Cardiac fibroblast (primary cell): ENCODE measurements around the gene SORBS2.

Source experiments
- DNase-seq, 2 donors: peaks; one replicate each; pipeline versions ENCODE4 v3.0.0 to v3.0.0-alpha.2; 2010; ENCODE audit warnings: low read depth in 2 of 2
- H3K4me3 ChIP-seq, 2 donors: replicated peaks in 1 of 2; 1 replicate in 1 of 2; 2 replicates in 1 of 2; pipeline ENCODE4 v1.5.1; 2011; ENCODE audit warnings: low read depth in 2 of 2, low read length in 2 of 2, mild to moderate bottlenecking in 2 of 2, moderate library complexity in 1 of 2
- TF ChIP-seq, protein P1 (sequence below): IDR thresholded peaks from one replicate; pipeline ENCODE4 v1.5.1; 2011; ENCODE audit warnings: low read depth, mild to moderate bottlenecking, low read length, inconsistent platforms

Gene SORBS2

DNA sequence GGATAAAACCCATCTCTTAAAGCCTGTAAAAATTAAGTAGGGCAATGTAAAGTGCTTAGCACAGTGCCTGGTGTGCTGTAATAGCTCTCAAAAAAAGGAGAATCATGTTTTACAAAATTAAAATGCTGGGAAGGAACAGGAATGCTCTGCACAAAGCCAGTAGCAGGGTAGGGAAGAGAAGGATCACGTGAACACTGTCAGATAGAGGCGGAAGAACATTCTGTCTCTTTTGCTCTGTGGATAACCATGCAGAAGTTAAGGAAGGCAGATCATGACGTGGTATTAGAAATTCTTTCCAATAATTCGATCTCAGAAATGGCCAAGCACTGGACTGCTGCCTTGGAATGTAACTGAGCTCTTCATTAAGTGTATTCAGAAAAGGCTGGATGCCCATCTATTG is 140.5 kb downstream of the SORBS2 start:
- TF ChIP-seq, protein P1, sequence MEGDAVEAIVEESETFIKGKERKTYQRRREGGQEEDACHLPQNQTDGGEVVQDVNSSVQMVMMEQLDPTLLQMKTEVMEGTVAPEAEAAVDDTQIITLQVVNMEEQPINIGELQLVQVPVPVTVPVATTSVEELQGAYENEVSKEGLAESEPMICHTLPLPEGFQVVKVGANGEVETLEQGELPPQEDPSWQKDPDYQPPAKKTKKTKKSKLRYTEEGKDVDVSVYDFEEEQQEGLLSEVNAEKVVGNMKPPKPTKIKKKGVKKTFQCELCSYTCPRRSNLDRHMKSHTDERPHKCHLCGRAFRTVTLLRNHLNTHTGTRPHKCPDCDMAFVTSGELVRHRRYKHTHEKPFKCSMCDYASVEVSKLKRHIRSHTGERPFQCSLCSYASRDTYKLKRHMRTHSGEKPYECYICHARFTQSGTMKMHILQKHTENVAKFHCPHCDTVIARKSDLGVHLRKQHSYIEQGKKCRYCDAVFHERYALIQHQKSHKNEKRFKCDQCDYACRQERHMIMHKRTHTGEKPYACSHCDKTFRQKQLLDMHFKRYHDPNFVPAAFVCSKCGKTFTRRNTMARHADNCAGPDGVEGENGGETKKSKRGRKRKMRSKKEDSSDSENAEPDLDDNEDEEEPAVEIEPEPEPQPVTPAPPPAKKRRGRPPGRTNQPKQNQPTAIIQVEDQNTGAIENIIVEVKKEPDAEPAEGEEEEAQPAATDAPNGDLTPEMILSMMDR = no peak
- no peak for DNase-seq
- no peak overlapping the region for H3K4me3 ChIP-seq

DNA sequence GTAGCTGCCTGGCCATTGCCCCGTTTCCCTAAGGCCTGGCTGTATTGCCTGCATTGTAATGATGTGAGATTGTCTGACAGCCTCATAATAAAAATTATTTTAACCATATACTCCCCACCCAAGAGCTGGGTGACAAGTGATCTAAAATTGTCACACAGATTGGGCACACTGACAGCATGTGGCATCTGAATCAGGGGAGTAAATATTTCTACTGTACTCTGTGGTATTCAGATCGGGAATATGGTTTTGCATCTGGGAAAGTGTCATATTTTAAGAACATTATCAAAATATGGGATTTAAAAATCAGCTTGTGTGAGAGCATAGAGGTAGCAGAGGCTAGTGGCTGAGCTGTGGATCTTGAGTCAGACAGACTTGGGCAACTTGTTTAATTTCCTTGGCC is 140.9 kb downstream of the SORBS2 start:
- DNase-seq = no peak
- TF ChIP-seq, protein P1 = no peak
- no peak overlapping the region for H3K4me3 ChIP-seq

DNA sequence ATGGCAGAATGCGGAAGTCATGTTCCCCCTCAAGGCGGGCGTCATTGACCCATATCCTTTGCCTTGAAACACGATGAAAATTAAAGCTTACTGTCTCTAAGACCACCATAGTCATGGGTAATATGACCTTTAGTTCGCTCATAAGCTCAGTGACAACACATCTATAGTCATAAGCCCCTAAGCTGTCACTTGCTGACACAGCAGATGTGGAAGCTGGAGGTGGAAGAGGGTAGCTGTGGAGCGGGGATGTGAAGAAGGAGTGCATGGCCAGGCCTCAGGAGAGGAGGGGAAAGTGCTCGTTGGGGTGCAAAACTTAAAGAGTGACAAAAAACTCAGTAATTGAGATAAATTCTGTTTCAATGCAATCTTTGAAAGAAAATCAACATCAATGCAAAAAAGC is 142.7 kb downstream of the SORBS2 start:
- no peak overlapping the region for H3K4me3 ChIP-seq
- TF ChIP-seq, protein P1 = no peak
- no peak for DNase-seq

DNA sequence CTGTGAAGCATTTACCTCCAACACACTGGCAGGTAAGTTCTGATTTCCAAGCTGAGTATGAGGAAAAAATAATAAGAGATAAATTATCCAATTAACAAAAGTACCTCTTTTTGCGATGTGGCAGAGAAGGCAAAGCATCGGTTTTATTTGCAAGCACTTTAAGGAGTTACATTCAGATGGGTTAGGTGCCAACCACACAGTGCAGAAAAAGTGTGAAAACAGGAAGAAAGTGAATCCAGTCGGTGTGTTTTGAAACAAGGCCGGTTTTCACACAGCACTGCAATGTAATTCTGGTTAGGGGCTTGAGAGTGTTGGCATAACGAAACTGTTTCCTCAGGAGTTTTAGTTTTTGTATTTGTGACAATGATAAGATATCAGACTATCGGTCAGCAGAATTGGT is 145.8 kb downstream of the SORBS2 start:
- TF ChIP-seq, protein P1 = no peak
- DNase-seq = no peak
- H3K4me3 ChIP-seq = no peak overlapping the region

DNA sequence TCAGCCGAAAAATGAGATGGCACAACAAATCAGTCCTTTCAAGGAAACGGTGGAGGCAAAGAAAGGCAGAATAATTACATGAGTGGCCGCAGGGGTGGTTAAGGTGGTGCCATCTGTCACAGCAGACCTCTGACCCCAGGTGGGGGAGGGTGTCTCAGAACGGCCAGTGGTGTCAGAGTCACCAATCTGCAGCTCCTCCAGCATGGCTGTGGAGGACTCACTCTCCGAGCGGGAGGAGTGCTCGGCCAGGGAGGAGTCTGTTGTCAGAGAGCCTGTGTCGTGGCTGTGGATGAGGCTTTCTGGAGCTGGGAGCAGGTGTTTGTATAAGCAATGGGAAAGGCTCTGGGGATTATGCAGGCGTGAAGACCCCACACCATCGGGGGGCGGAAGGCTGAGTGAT is 146.3 kb downstream of the SORBS2 start:
- no peak overlapping the region for H3K4me3 ChIP-seq
- TF ChIP-seq, protein P1 = no peak
- DNase-seq = no peak

DNA sequence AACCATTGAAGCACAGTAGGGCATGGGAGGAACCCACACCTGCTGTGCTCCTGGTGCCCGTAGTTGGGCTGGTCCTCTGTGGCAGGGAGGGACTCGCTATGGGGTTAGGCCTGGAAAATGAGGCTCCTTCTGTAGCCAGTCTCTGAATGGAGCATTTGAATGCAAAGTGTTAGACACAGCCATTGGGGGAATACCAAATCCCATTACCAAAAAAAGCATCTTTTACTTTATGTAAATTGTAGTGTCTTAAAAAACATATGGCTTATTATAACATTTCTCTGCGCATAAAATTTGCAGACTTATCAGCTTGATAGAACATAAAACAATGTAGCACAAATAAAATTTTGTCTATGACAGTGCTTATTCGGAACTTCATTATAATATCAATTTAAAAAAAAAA is 147.5 kb downstream of the SORBS2 start:
- DNase-seq = no peak
- TF ChIP-seq, protein P1 = no peak
- H3K4me3 ChIP-seq = no peak overlapping the region

DNA sequence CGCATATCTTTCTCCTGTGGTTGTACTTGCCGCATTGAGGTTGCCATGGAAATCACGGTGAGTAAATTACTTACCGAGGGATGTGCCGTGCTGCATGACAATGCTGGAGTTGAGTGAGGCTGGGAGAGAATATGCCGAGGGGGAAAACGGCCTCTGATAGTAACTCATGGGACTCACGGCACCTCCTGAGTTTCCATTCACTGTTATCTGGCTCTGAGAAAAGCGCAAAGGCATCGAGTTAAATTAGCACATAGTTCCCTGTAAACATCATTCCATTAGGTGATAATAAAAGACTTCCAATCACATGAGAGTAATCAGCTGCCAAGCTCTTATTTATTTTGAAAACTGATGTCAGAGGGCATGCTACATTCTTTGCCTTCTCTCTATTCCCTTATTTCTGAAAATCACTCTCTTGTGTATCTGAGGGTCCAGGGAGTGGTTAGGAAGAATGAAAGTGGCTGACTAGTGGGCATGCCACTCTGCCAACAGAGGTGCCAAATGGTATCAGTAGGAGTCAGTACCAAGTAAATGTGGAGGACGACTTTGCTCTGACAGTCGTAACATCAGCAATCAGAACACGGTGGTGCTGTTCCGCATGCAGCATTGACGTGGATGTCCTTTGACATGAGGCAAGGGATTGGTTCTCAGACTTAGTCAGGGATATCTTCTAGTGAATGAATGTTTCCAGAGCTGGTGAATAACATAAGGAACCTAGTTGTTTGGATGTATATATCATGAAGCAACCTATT is 149.8 kb downstream of the SORBS2 start:
- no peak for DNase-seq

More for the DNA sequence above, 149.8 kb downstream of the SORBS2 start:
- TF ChIP-seq, protein P1 = no peak
- no peak overlapping the region for H3K4me3 ChIP-seq
